ENCODE data around the gene NUP62CL. TPM values are rescaled to one million over a fixed set of nuclear protein-coding genes. Genes with fewer than 3 reads are reported as not detected.

The NUP62CL gene, protein sequence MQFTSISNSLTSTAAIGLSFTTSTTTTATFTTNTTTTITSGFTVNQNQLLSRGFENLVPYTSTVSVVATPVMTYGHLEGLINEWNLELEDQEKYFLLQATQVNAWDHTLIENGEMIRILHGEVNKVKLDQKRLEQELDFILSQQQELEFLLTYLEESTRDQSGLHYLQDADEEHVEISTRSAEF
- total RNA-seq (2022) (4.8 and 7.3 TPM in 2 replicates), Bru-seq, nascent RNA (percentile 47 among the genes with signal in this experiment), BruChase-seq, experiment 1, labeled RNA remaining after a 6-hour chase (percentile 37 among the genes with signal in this experiment), BruChase-seq, experiment 2, labeled RNA remaining after a 2-hour chase (percentile 40 among the genes with signal in this experiment)
- long read RNA-seq, partial matches to known transcripts, result 1 of 18 reads
- long read RNA-seq, other reads (novel, unspliced or antisense), result 16 of 18 reads

DNA sequence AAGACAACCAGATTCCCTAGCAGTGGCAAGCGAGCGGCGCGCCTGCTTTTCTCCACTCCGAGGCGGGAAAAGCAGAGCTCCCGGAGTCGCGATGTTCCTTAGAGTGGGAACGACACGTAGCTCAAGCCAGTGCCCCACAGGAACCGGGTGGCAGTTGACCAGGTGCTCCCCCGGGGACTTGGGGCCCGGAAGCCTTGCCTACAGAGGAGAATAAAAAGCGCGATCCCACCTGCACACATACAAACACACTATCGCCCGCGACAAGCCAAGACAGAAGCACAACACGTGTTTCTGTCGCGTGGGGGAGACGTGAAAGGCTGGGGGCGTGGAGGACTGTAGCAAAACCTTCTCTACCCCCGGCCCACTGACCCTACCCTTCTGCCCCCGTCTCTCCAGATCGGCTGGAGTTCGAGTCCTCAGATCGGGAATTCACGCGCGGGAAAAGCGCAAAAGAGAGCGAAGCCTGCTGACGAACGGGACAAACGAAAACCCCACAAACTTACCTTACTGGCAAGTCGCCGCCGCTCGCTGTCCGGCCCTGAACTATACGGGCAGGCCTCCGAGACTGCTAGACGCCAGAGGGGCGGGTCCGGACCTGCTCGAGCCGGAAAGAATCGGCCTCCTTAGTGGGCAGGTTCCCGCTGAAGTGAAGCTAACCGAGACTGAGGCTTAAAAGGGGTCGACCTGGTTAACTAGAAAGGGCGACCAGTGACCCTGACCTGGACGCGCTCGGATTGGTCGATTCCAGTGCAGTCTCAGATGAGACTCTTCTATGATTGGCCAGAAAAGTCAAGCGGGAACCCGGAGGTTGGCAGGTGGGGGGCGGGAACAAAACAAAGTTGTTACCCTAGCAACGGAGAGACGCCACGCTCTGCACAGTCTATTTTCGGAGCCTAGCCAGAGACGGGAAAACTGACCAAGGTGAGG, at the start of gene NUP62CL, which contains the start of gene DNAAF6:
Gene NUP62CL (minus strand): TSS at position 664 of the 927 bp plus-strand sequence. CDS start 31,287 bp downstream, outside the sequence.
Gene DNAAF6 (plus strand): TSS at position 842 of the 927 bp plus-strand sequence. CDS start 6,265 bp downstream, outside the sequence.
- TF ChIP-seq, protein P1, sequence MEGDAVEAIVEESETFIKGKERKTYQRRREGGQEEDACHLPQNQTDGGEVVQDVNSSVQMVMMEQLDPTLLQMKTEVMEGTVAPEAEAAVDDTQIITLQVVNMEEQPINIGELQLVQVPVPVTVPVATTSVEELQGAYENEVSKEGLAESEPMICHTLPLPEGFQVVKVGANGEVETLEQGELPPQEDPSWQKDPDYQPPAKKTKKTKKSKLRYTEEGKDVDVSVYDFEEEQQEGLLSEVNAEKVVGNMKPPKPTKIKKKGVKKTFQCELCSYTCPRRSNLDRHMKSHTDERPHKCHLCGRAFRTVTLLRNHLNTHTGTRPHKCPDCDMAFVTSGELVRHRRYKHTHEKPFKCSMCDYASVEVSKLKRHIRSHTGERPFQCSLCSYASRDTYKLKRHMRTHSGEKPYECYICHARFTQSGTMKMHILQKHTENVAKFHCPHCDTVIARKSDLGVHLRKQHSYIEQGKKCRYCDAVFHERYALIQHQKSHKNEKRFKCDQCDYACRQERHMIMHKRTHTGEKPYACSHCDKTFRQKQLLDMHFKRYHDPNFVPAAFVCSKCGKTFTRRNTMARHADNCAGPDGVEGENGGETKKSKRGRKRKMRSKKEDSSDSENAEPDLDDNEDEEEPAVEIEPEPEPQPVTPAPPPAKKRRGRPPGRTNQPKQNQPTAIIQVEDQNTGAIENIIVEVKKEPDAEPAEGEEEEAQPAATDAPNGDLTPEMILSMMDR (IDR thresholded peaks at IDR 0.05; ENCODE audit: unreplicated experiment), result no peak
- ChIA-PET POLR2A (interaction anchor here (1.0 to 1.6 kb wide), 4 partner anchors 12 to 87 kb away, joined by 3 to 11 read pairs (median 4); partner anchors contain the start of gene RBM41), CTCF (no interaction called here)
- intact Hi-C loops (cut with micrococcal nuclease), result loop anchor here (5.0 kb wide), 2 partner anchors 89 to 104 kb away; partner anchors contain the start of gene RBM41
- H3K4me1 Mint-ChIP-seq (ENCODE audit: insufficient read depth, unreplicated experiment), result no peaks in the 10 kb centered on the region
- H3K9me3 Mint-ChIP-seq (ENCODE audit: unreplicated experiment), result peaks cover 8% of the 10 kb centered on the region
- H3K27ac Mint-ChIP-seq (ENCODE audit: low read depth, unreplicated experiment), result peak within 1 kb of the TSS; percentile 70
- H3K4me3 Mint-ChIP-seq (ENCODE audit: unreplicated experiment), result peak within 1 kb of the TSS; percentile 84
- H3K36me3 Mint-ChIP-seq (ENCODE audit: insufficient read depth, unreplicated experiment), result no peaks in the 10 kb centered on the region
- BruUV-seq (replicated peaks), result TSS peak; percentile 68
- H3K27me3 Mint-ChIP-seq (ENCODE audit: insufficient read depth, unreplicated experiment), result peaks cover 11% of the 10 kb centered on the region
- peak; percentile 75 for DNase-seq (ENCODE audit: unreplicated experiment)

DNA sequence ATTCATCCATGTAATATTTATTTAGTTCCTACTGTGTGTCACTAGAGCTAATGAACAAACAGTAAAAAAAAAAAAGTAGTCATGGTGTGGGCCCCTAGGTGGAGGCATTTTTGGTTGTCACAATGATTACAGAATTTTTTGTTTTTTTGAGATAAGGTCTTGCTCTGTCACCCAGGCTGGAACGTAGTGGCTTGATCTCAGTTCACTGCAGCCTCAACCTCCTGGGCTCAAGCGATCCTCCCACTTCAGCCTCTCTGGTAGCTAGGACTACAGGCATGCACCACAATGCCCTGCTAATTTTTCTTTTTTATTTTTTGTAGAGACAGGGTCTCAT, 22.2 kb upstream of the NUP62CL start:
- H3K4me3 Mint-ChIP-seq (ENCODE audit: unreplicated experiment), result no peak overlapping the region
- TF ChIP-seq, protein P1 (IDR thresholded peaks at IDR 0.05; ENCODE audit: unreplicated experiment), result no peak
- ChIA-PET POLR2A (no interaction called here), CTCF (interaction anchor here (0.6 to 0.9 kb wide), 2 partner anchors 10 to 19 kb away, joined by 3 read pairs; no protein-coding TSS in a partner anchor)
- no peaks in the 10 kb centered on the region for H3K36me3 Mint-ChIP-seq (ENCODE audit: insufficient read depth, unreplicated experiment)
- H3K9me3 Mint-ChIP-seq (ENCODE audit: unreplicated experiment), result no peaks in the 10 kb centered on the region
- peaks cover 46% of the 10 kb centered on the region for H3K27me3 Mint-ChIP-seq (ENCODE audit: insufficient read depth, unreplicated experiment)
- no peak for DNase-seq (ENCODE audit: unreplicated experiment)
- no TSS peak for BruUV-seq (replicated peaks)
- no peaks in the 10 kb centered on the region for H3K4me1 Mint-ChIP-seq (ENCODE audit: insufficient read depth, unreplicated experiment)
- no peak overlapping the region for H3K27ac Mint-ChIP-seq (ENCODE audit: low read depth, unreplicated experiment)
- intact Hi-C loops (cut with micrococcal nuclease), result no loop called here

DNA sequence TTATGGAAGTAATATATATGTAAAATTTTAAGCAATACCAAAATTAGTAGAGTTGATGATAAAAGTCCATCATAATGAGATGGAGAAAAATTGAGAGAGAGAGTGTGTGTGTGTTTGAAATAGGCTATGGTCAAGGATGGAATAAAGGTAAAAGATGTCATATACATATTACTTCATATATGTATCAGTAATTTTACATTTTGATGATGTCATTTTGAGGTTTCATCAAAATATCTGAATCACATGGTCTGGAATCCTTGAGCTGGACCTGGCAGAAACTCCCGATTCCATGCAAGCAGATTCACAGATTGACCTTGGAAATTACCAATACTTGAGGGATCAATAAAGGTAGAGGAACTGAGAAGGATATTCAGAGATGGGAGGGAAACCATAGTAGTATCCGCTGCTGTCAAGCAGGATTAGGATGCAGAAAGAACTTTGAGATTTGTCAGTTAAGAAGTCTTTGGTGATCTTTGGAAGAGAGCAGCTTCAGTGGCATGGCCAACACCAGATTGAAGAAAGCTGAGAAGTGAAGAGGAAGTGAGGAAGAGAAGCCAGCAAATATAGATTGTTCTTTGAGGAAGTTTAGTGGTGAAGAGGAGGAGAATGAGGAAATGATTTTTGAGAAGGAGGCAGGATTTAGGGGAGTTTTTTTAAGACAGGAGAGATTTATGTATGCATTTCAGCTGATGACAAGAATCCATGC, 21.7 kb upstream of the NUP62CL start:
- BruUV-seq (replicated peaks), result no TSS peak
- intact Hi-C loops (cut with micrococcal nuclease), result no loop called here
- Mint-ChIP-seq H3K4me1 (ENCODE audit: insufficient read depth, unreplicated experiment) (no peaks in the 10 kb centered on the region), H3K27me3 (ENCODE audit: insufficient read depth, unreplicated experiment) (peaks cover 46% of the 10 kb centered on the region), H3K9me3 (ENCODE audit: unreplicated experiment) (no peaks in the 10 kb centered on the region), H3K27ac (ENCODE audit: low read depth, unreplicated experiment) (no peak overlapping the region), H3K4me3 (ENCODE audit: unreplicated experiment) (no peak overlapping the region), H3K36me3 (ENCODE audit: insufficient read depth, unreplicated experiment) (no peaks in the 10 kb centered on the region)
- TF ChIP-seq, protein P1 (IDR thresholded peaks at IDR 0.05; ENCODE audit: unreplicated experiment), result no peak
- DNase-seq (ENCODE audit: unreplicated experiment), result no peak
- POLR2A ChIA-PET, result no interaction called here
- CTCF ChIA-PET, result interaction anchor here (0.6 to 0.9 kb wide), 3 partner anchors 10 to 79 kb away, joined by 3 read pairs; no protein-coding TSS in a partner anchor

Measured in MCF 10A (cell line).